Measurements from ENCODE around the gene HOXD11.
A peak's percentile ranks its signal among the peaks of the same experiment; 100 is the strongest.

The HOXD11 gene

DNA sequence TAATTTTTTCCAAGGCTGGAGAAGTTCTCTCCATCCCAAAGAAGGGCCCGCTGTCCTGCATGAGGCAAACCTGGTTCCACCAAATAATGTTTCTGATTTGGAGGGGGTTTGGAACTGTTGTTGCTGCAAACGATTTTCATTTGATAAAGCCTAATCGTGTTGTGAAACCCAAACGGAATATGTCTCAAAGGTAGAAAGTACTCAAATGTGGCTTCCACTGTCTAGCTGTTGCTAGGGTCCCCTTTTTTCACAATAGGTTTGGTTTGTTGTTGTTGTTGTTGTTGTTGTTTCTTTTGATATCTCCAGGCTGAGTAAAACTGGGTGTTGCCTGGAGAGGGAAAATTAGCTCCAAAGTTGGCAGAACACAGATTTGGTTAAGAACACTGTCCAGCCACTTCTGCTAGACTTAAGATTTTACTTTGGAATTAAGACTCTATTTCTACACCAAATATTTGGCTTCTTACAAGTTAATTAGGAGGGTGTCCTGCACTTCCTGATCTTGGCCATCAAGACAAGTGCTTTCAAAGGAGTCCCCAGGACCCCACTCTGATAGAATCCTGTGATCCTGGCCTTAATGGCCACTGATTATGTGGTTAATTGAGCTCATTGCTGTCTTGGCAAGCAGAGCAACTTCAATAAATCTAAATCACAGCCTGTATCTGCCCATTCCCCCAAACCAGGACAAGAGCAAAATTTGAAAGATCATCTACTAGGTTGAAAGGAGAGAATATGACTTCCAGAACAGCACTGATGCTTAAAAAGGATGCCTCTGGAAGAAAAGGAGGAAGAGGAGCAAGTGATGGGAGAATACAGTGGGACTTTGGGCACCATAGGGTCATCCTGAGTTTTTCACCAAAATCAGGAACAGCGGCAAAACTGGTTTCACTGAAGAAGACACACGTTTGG, 17.9 kb upstream of the HOXD11 start:
- Histone ChIP-seq H3K4me3 (ENCODE audit: low read depth, low read length) (no peak overlapping the region), H3K27ac (ENCODE audit: low read depth, low read length) (no peak overlapping the region), H3K9ac (ENCODE audit: low read depth, low read length) (no peak overlapping the region), H3K36me3 (ENCODE audit: control insufficient read depth, insufficient read depth, low read length) (no peaks in the 10 kb centered on the region), H3K27me3 (ENCODE audit: control insufficient read depth, insufficient read depth, low read length) (peaks cover 99% of the 10 kb centered on the region), H3K4me1 (ENCODE audit: control insufficient read depth, insufficient read depth, low read length) (peaks cover 27% of the 10 kb centered on the region), H3K9me3 (ENCODE audit: control insufficient read depth, insufficient read depth, low read length) (no peaks in the 10 kb centered on the region)

- Histone ChIP-seq H3K27me3 (ENCODE audit: control insufficient read depth, insufficient read depth, low read length) (peaks cover 99% of the 10 kb centered on the region), H3K27ac (ENCODE audit: low read depth, low read length) (no peak overlapping the region), H3K9ac (ENCODE audit: low read depth, low read length) (no peak overlapping the region), H3K4me3 (ENCODE audit: low read depth, low read length) (no peak overlapping the region), H3K9me3 (ENCODE audit: control insufficient read depth, insufficient read depth, low read length) (no peaks in the 10 kb centered on the region), H3K4me1 (ENCODE audit: control insufficient read depth, insufficient read depth, low read length) (peaks cover 27% of the 10 kb centered on the region), H3K36me3 (ENCODE audit: control insufficient read depth, insufficient read depth, low read length) (no peaks in the 10 kb centered on the region)
These were observed 17.2 kb upstream of the HOXD11 start for GRCh38 chr2:176089843-176090395.

DNA sequence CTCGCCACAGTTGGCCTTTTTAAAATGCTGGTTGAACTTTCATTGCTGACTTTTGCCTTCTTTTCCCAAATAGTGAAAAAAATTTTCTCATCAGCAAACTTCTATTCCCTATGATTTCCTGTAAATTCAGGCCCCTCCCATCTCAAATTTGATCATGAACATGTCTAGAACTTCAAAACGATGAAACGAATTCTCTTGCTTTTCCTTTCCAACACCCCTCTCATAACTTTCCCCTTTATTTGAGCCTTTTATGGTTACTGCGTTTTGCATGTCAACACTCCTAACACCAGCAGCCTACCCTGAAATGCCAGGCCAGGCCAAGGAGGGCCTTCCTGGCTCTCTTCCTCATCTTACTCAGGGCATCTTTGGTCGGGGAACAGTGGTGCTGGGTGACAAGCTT, 16.2 kb upstream of the HOXD11 start:
- no peaks in the 10 kb centered on the region for H3K36me3 ChIP-seq (ENCODE audit: control insufficient read depth, insufficient read depth, low read length)
- peaks cover 99% of the 10 kb centered on the region for H3K27me3 ChIP-seq (ENCODE audit: control insufficient read depth, insufficient read depth, low read length)
- no peak overlapping the region for H3K4me3 ChIP-seq (ENCODE audit: low read depth, low read length)
- no peak overlapping the region for H3K9ac ChIP-seq (ENCODE audit: low read depth, low read length)
- H3K9me3 ChIP-seq (ENCODE audit: control insufficient read depth, insufficient read depth, low read length): no peaks in the 10 kb centered on the region
- H3K27ac ChIP-seq (ENCODE audit: low read depth, low read length): no peak overlapping the region
- H3K4me1 ChIP-seq (ENCODE audit: control insufficient read depth, insufficient read depth, low read length): peaks cover 23% of the 10 kb centered on the region

GRCh38 chr2:176091329-176092258, 15.5 kb upstream of the HOXD11 start:
- no peaks in the 10 kb centered on the region for H3K9me3 ChIP-seq (ENCODE audit: control insufficient read depth, insufficient read depth, low read length)
- no peak overlapping the region for H3K27ac ChIP-seq (ENCODE audit: low read depth, low read length)
- peaks cover 29% of the 10 kb centered on the region for H3K4me1 ChIP-seq (ENCODE audit: control insufficient read depth, insufficient read depth, low read length)
- no peak overlapping the region for H3K9ac ChIP-seq (ENCODE audit: low read depth, low read length)
- no peak overlapping the region for H3K4me3 ChIP-seq (ENCODE audit: low read depth, low read length)
- peaks cover 99% of the 10 kb centered on the region for H3K27me3 ChIP-seq (ENCODE audit: control insufficient read depth, insufficient read depth, low read length)
- H3K36me3 ChIP-seq (ENCODE audit: control insufficient read depth, insufficient read depth, low read length): no peaks in the 10 kb centered on the region

- Histone ChIP-seq H3K36me3 (ENCODE audit: control insufficient read depth, insufficient read depth, low read length) (no peaks in the 10 kb centered on the region), H3K27me3 (ENCODE audit: control insufficient read depth, insufficient read depth, low read length) (peaks cover 99% of the 10 kb centered on the region), H3K27ac (ENCODE audit: low read depth, low read length) (no peak within 1 kb of the TSS), H3K4me1 (ENCODE audit: control insufficient read depth, insufficient read depth, low read length) (peaks cover 33% of the 10 kb centered on the region), H3K9me3 (ENCODE audit: control insufficient read depth, insufficient read depth, low read length) (no peaks in the 10 kb centered on the region), H3K9ac (ENCODE audit: low read depth, low read length) (no peak within 1 kb of the TSS), H3K4me3 (ENCODE audit: low read depth, low read length) (peak within 1 kb of the TSS; percentile 45)
These were observed 14.6 kb upstream of the HOXD11 start, which contains the start of gene HOXD13 for GRCh38 chr2:176092270-176093144. Gene HOXD13 (plus strand): TSS chr2:176092721. CDS start chr2:176092891, 170 bp downstream.

- Histone ChIP-seq H3K27ac (ENCODE audit: low read depth, low read length) (no peak overlapping the region), H3K27me3 (ENCODE audit: control insufficient read depth, insufficient read depth, low read length) (peaks cover 99% of the 10 kb centered on the region), H3K4me3 (ENCODE audit: low read depth, low read length) (peak overlapping the region; percentile 45), H3K36me3 (ENCODE audit: control insufficient read depth, insufficient read depth, low read length) (no peaks in the 10 kb centered on the region), H3K4me1 (ENCODE audit: control insufficient read depth, insufficient read depth, low read length) (peaks cover 32% of the 10 kb centered on the region), H3K9me3 (ENCODE audit: control insufficient read depth, insufficient read depth, low read length) (no peaks in the 10 kb centered on the region), H3K9ac (ENCODE audit: low read depth, low read length) (no peak overlapping the region)
These were observed 13.8 kb upstream of the HOXD11 start for GRCh38 chr2:176093145-176093897.

- Histone ChIP-seq H3K9me3 (ENCODE audit: control insufficient read depth, insufficient read depth, low read length) (no peaks in the 10 kb centered on the region), H3K27ac (ENCODE audit: low read depth, low read length) (no peak overlapping the region), H3K27me3 (ENCODE audit: control insufficient read depth, insufficient read depth, low read length) (peaks cover 99% of the 10 kb centered on the region), H3K9ac (ENCODE audit: low read depth, low read length) (no peak overlapping the region), H3K4me3 (ENCODE audit: low read depth, low read length) (no peak overlapping the region), H3K4me1 (ENCODE audit: control insufficient read depth, insufficient read depth, low read length) (peaks cover 33% of the 10 kb centered on the region), H3K36me3 (ENCODE audit: control insufficient read depth, insufficient read depth, low read length) (no peaks in the 10 kb centered on the region)
These were observed 13.2 kb upstream of the HOXD11 start for GRCh38 chr2:176093898-176094249.

GRCh38 chr2:176094349-176094748, 12.7 kb upstream of the HOXD11 start:
- H3K4me3 ChIP-seq (ENCODE audit: low read depth, low read length): no peak overlapping the region
- peaks cover 99% of the 10 kb centered on the region for H3K27me3 ChIP-seq (ENCODE audit: control insufficient read depth, insufficient read depth, low read length)
- H3K9me3 ChIP-seq (ENCODE audit: control insufficient read depth, insufficient read depth, low read length): no peaks in the 10 kb centered on the region
- H3K9ac ChIP-seq (ENCODE audit: low read depth, low read length): no peak overlapping the region
- peaks cover 32% of the 10 kb centered on the region for H3K4me1 ChIP-seq (ENCODE audit: control insufficient read depth, insufficient read depth, low read length)
- no peaks in the 10 kb centered on the region for H3K36me3 ChIP-seq (ENCODE audit: control insufficient read depth, insufficient read depth, low read length)
- H3K27ac ChIP-seq (ENCODE audit: low read depth, low read length): no peak overlapping the region

DNA sequence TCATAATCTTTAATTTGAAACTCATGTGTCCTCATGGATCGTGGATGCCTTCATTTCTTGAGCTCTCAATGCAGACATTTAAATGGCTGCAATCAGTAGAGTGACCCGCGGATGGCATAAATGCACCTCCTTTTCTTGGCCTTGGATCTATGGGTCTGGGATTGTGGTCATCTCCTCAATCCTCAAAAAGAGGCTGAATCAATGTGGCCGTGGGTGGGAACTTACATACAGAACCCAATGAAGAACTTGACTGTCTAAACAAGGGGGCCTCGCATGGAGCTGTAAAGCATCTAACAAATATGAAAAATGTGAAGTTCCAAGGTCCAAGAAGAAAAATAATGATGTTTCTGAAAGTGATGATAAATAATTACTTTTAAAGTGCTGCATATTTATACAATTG, 11.7 kb upstream of the HOXD11 start:
- no peaks in the 10 kb centered on the region for H3K36me3 ChIP-seq (ENCODE audit: control insufficient read depth, insufficient read depth, low read length)
- H3K27me3 ChIP-seq (ENCODE audit: control insufficient read depth, insufficient read depth, low read length): peaks cover 99% of the 10 kb centered on the region
- no peak overlapping the region for H3K9ac ChIP-seq (ENCODE audit: low read depth, low read length)
- H3K4me1 ChIP-seq (ENCODE audit: control insufficient read depth, insufficient read depth, low read length): peaks cover 36% of the 10 kb centered on the region
- H3K4me3 ChIP-seq (ENCODE audit: low read depth, low read length): no peak overlapping the region
- no peaks in the 10 kb centered on the region for H3K9me3 ChIP-seq (ENCODE audit: control insufficient read depth, insufficient read depth, low read length)
- H3K27ac ChIP-seq (ENCODE audit: low read depth, low read length): no peak overlapping the region
